ENCODE data around the gene MXRA7. TPM values are rescaled to one million over a fixed set of nuclear protein-coding genes. Genes with fewer than 3 reads are reported as not detected.

Gene MXRA7
- total and polyA plus RNA-seq, 2 experiments from 2014 or later, result 48.0 to 625 TPM

DNA sequence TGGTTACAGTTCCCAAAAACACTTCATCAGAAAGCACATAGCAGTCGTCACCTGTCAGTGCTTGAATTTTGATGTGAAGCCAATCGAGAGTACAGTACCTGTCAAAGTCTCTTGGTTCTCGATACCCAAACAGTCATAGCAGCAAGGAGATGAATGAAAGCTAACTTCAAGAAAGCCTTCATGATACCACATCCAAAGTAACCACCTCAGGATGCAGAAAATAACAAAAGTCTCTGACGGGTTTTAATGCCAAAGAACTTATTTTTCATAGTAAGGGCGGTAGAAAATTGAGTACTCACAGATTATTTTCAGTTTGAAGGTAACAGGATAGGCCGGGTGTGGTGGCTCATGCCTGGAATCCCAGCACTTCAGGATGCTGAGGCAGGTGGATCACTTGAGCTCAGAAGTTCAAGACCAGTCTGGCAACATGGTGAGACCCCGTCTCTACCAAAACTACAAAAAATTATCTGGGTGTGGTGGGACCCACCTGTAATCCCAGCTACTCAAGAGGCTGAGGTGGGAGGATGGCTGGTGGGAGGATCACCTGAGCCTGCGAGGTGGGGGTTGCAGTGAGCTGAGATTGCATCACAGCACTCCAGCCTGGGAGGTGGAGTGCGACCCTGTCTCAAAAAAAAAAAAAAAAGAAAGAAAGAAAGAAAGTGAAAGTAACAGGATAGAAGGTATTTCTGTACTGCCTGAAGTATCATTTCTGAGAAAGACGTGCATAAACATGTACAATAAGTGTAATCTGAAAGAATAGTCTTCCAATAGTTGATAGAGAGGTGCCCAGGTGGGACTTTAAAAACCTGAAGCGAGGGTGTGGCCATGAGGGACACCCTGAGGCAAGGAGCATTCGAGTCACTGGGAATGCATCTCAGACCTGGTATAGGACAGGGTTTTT lies 42.5 kb upstream of the MXRA7 start:
- H2AFZ ChIP-seq, result no peak overlapping the region
- no peak for DNase-seq
- in situ Hi-C loops (cut with MboI), result no loop called here
- H4K20me1 ChIP-seq (ENCODE audit: insufficient read depth), result no peaks in the 10 kb centered on the region
- no peaks in the 10 kb centered on the region for H3K79me2 ChIP-seq (ENCODE audit: insufficient read depth)
- TF ChIP-seq EZH2 (IDR thresholded peaks at IDR 0.05; ENCODE audit: insufficient read depth, poor library complexity, severe bottlenecking), result no peak
- no peak for TF ChIP-seq EZH2phosphoT487 (IDR thresholded peaks at IDR 0.05; ENCODE audit: insufficient read depth, low read depth)
- H3K9ac ChIP-seq, result no peak overlapping the region
- no peak overlapping the region for H3K27ac ChIP-seq
- no peaks in the 10 kb centered on the region for H3F3A ChIP-seq (ENCODE audit: insufficient read depth)
- no peaks in the 10 kb centered on the region for H3K27me3 ChIP-seq (replicated peaks; ENCODE audit: insufficient read depth)
- no peaks in the 10 kb centered on the region for H3K4me1 ChIP-seq (ENCODE audit: insufficient read depth)
- 94 to 97% methylated on average over 11 to 12 of the region's 12 CpGs for WGBS, 2 experiments (ENCODE audit: low coverage in 1 of 2, low lambda C conversion rate in 2 of 2, missing lambda C conversion rate in 2 of 2)
- no peaks in the 10 kb centered on the region for H3K9me3 ChIP-seq (ENCODE audit: low read depth)
- no peaks in the 10 kb centered on the region for H3K9me2 ChIP-seq (ENCODE audit: insufficient read depth)
- 0 out of 2 replicates have a peak, but pooled peaks cover 6% of the 10 kb centered on the region for H3K36me3 ChIP-seq (ENCODE audit: low read depth)
- H3K4me2 ChIP-seq (ENCODE audit: unreplicated experiment), result no peak overlapping the region
- H3K4me3 ChIP-seq, result no peak overlapping the region

DNA sequence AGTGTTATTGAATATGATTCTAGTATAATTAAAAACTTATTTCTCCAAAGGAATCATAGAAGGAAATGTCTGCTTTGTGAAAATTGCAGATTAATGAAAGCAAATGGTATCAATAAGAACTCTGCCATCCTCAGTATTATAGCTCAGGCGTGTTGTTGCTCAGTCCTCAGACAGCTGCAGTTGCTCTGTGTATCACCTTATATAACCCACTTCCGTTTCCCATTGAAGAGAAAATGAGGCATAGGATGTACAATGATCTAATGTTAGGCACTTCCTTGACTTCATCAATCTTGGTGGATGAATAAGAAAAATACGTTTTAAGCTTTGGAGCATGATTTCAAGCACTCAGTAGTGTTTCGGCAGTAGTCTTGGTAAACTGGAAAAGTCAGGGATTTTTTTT lies 41.2 kb upstream of the MXRA7 start:
- no peaks in the 10 kb centered on the region for H3F3A ChIP-seq (ENCODE audit: insufficient read depth)
- H4K20me1 ChIP-seq (ENCODE audit: insufficient read depth), result no peaks in the 10 kb centered on the region
- in situ Hi-C loops (cut with MboI), result no loop called here
- H3K27me3 ChIP-seq (replicated peaks; ENCODE audit: insufficient read depth), result no peaks in the 10 kb centered on the region
- no peaks in the 10 kb centered on the region for H3K9me3 ChIP-seq (ENCODE audit: low read depth)
- H3K9ac ChIP-seq, result no peak overlapping the region
- 82 to 90% methylated on average over 4 of the region's 4 CpGs for WGBS, 2 experiments (ENCODE audit: low coverage in 1 of 2, low lambda C conversion rate in 2 of 2, missing lambda C conversion rate in 2 of 2)
- no peaks in the 10 kb centered on the region for H3K4me1 ChIP-seq (ENCODE audit: insufficient read depth)
- no peak overlapping the region for H3K4me2 ChIP-seq (ENCODE audit: unreplicated experiment)
- H3K4me3 ChIP-seq, result no peak overlapping the region
- H3K36me3 ChIP-seq (ENCODE audit: low read depth), result 0 out of 2 replicates have a peak, but pooled peaks cover 3% of the 10 kb centered on the region
- no peaks in the 10 kb centered on the region for H3K79me2 ChIP-seq (ENCODE audit: insufficient read depth)
- TF ChIP-seq EZH2phosphoT487 (IDR thresholded peaks at IDR 0.05; ENCODE audit: insufficient read depth, low read depth) (no peak), EZH2 (IDR thresholded peaks at IDR 0.05; ENCODE audit: insufficient read depth, poor library complexity, severe bottlenecking) (no peak)
- no peaks in the 10 kb centered on the region for H3K9me2 ChIP-seq (ENCODE audit: insufficient read depth)
- H3K27ac ChIP-seq, result no peak overlapping the region
- DNase-seq, result no peak
- no peak overlapping the region for H2AFZ ChIP-seq

DNA sequence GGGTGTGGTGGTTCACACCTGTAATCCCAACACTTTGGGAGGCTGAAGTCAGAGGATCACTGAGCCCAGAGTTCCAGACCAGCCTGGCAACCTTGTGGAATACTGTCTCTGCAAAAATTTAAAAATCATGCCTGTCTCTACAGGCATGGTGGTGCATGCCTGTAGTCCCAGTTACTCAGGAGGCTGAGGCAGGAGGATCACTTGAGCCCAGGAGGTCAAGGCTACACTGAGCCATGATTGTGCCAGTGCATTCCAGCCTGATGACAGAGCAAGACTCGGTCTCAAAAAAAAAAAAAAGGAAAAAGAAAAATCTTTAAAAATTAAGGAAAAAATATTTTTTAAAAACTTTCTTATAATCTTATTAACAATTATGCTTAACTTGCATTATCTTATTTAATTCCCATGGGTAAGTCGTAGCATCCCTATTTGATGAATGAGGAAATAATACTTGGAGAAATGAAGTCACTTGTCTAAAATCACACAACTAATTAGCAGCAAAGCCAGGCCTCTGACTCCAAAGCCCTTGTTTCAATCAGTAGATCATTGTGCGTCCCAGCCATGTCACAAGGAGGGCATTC lies 40.7 kb upstream of the MXRA7 start:
- 76% methylated on average over 3 of the region's 3 CpGs for WGBS, 2 experiments (ENCODE audit: low coverage in 1 of 2, low lambda C conversion rate in 2 of 2, missing lambda C conversion rate in 2 of 2)
- DNase-seq, result no peak
- Histone ChIP-seq H3K27ac (no peak overlapping the region), H3K4me2 (ENCODE audit: unreplicated experiment) (no peak overlapping the region), H2AFZ (no peak overlapping the region), H3K36me3 (ENCODE audit: low read depth) (no peaks in the 10 kb centered on the region), H3K4me1 (ENCODE audit: insufficient read depth) (no peaks in the 10 kb centered on the region), H3K9me2 (ENCODE audit: insufficient read depth) (no peaks in the 10 kb centered on the region), H3K4me3 (no peak overlapping the region), H3F3A (ENCODE audit: insufficient read depth) (no peaks in the 10 kb centered on the region), H3K9me3 (ENCODE audit: low read depth) (no peaks in the 10 kb centered on the region), H3K27me3 (replicated peaks; ENCODE audit: insufficient read depth) (no peaks in the 10 kb centered on the region), H3K9ac (no peak overlapping the region), H4K20me1 (ENCODE audit: insufficient read depth) (no peaks in the 10 kb centered on the region), H3K79me2 (ENCODE audit: insufficient read depth) (no peaks in the 10 kb centered on the region)
- TF ChIP-seq EZH2phosphoT487 (IDR thresholded peaks at IDR 0.05; ENCODE audit: insufficient read depth, low read depth) (no peak), EZH2 (IDR thresholded peaks at IDR 0.05; ENCODE audit: insufficient read depth, poor library complexity, severe bottlenecking) (no peak)
- in situ Hi-C loops (cut with MboI), result no loop called here

DNA sequence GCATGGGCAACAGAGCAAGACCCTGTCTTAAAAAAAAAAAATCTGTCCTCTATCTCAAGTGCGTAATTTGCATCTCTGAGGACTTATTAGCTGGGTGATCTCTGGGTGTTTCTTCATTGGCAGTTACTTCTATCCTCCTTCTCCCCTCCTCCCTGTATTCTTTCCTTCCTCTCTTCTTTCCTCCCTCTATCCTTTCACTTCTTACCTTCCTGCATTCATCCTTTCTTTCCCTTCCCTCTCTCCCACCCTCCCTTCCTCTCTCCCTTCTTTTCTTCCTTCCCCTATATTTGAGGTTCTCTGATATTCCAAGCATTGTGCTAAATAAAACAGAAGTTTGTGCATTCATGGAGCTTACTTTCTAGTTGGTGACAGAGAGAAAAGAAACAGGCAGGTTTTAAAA lies 37.9 kb upstream of the MXRA7 start:
- Histone ChIP-seq H3K4me3 (no peak overlapping the region), H3K9me2 (ENCODE audit: insufficient read depth) (no peaks in the 10 kb centered on the region), H2AFZ (no peak overlapping the region), H4K20me1 (ENCODE audit: insufficient read depth) (no peaks in the 10 kb centered on the region), H3K27me3 (replicated peaks; ENCODE audit: insufficient read depth) (no peaks in the 10 kb centered on the region), H3K9ac (no peak overlapping the region), H3K36me3 (ENCODE audit: low read depth) (peaks cover 14% of the 10 kb centered on the region; the same call in 1 of the 2 replicates), H3K27ac (no peak overlapping the region), H3K4me1 (ENCODE audit: insufficient read depth) (no peaks in the 10 kb centered on the region), H3F3A (ENCODE audit: insufficient read depth) (no peaks in the 10 kb centered on the region), H3K4me2 (ENCODE audit: unreplicated experiment) (no peak overlapping the region), H3K9me3 (ENCODE audit: low read depth) (no peaks in the 10 kb centered on the region), H3K79me2 (ENCODE audit: insufficient read depth) (no peaks in the 10 kb centered on the region)
- 100% methylated on average over 1 of the region's 1 CpG for WGBS, 2 experiments (ENCODE audit: low coverage in 1 of 2, low lambda C conversion rate in 2 of 2, missing lambda C conversion rate in 2 of 2)
- no peak for DNase-seq
- in situ Hi-C loops (cut with MboI), result no loop called here
- no peak for TF ChIP-seq EZH2phosphoT487 (IDR thresholded peaks at IDR 0.05; ENCODE audit: insufficient read depth, low read depth)
- no peak for TF ChIP-seq EZH2 (IDR thresholded peaks at IDR 0.05; ENCODE audit: insufficient read depth, poor library complexity, severe bottlenecking)
